GM19468 (cell line): ENCODE measurements around the gene ETF1.
"Not testable (repeated sequence)": the region's sequence is repeated elsewhere in the genome, so short reads cannot be mapped to it uniquely, and the experiment has no call there.

Source experiments
- ATAC-seq: cut with Tn5 transposase; IDR thresholded peaks from one replicate; pipeline ENCODE4 v1.9.1; 2021; ENCODE audit warnings: mild to moderate bottlenecking, moderate library complexity, moderate number of reproducible peaks; ENCODE audit not compliant: unreplicated experiment; ENCODE audit errors: extremely low read depth

The ETF1 gene

GRCh38 chr5:138533973-138534941 lies 8.8 kb downstream of the ETF1 start:
- no peak for ATAC-seq

- no peak for ATAC-seq
Observed at GRCh38 chr5:138529812-138530211, 13.2 kb downstream of the ETF1 start.

GRCh38 chr5:138528744-138529469 lies 14.1 kb downstream of the ETF1 start:
- no peak for ATAC-seq

GRCh38 chr5:138528208-138528607 lies 14.8 kb downstream of the ETF1 start:
- no peak for ATAC-seq

- ATAC-seq = no peak
Observed at GRCh38 chr5:138527170-138527569, 15.9 kb downstream of the ETF1 start.

- ATAC-seq = no peak
Observed at GRCh38 chr5:138523406-138523805, 19.6 kb downstream of the ETF1 start.

- no peak for ATAC-seq
Observed at GRCh38 chr5:138520971-138521370, 22.1 kb downstream of the ETF1 start.

- ATAC-seq = no peak
Observed at GRCh38 chr5:138517437-138517836, 25.6 kb downstream of the ETF1 start.

- ATAC-seq = no peak
Observed at GRCh38 chr5:138515556-138516245, 27.3 kb downstream of the ETF1 start.

GRCh38 chr5:138514021-138514420 lies 29.0 kb downstream of the ETF1 start:
- no peak for ATAC-seq

GRCh38 chr5:138508958-138509357 lies 34.1 kb downstream of the ETF1 start:
- ATAC-seq = no peak

- ATAC-seq = not testable (repeated sequence)
Observed at GRCh38 chr5:138507485-138507884, 35.6 kb downstream of the ETF1 start.

- ATAC-seq = no peak
Observed at GRCh38 chr5:138506370-138507306, 36.4 kb downstream of the ETF1 start.

- ATAC-seq = no peak
Observed at GRCh38 chr5:138504799-138505198, 38.2 kb downstream of the ETF1 start.

- ATAC-seq = no peak
Observed at GRCh38 chr5:138503487-138504270, 39.4 kb downstream of the ETF1 start.

GRCh38 chr5:138502521-138502920 lies 40.5 kb downstream of the ETF1 start:
- ATAC-seq = no peak

GRCh38 chr5:138502121-138502520 lies 40.9 kb downstream of the ETF1 start:
- no peak for ATAC-seq

- no peak for ATAC-seq
Observed at GRCh38 chr5:138498376-138498775, 44.7 kb downstream of the ETF1 start.

GRCh38 chr5:138495351-138495750 lies 47.7 kb downstream of the ETF1 start:
- no peak for ATAC-seq
